ENCODE measurements around the gene DUS1L. TPM values are rescaled to one million over a fixed set of nuclear protein-coding genes. Genes with fewer than 3 reads are reported as not detected.

DUS1L gene
- total RNA-seq, 1 experiment from 2014 or later = 132 TPM

- TF ChIP-seq, protein P1, sequence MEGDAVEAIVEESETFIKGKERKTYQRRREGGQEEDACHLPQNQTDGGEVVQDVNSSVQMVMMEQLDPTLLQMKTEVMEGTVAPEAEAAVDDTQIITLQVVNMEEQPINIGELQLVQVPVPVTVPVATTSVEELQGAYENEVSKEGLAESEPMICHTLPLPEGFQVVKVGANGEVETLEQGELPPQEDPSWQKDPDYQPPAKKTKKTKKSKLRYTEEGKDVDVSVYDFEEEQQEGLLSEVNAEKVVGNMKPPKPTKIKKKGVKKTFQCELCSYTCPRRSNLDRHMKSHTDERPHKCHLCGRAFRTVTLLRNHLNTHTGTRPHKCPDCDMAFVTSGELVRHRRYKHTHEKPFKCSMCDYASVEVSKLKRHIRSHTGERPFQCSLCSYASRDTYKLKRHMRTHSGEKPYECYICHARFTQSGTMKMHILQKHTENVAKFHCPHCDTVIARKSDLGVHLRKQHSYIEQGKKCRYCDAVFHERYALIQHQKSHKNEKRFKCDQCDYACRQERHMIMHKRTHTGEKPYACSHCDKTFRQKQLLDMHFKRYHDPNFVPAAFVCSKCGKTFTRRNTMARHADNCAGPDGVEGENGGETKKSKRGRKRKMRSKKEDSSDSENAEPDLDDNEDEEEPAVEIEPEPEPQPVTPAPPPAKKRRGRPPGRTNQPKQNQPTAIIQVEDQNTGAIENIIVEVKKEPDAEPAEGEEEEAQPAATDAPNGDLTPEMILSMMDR (IDR thresholded peaks at IDR 0.05; ENCODE audit: unreplicated experiment) = no peak
- no peak for DNase-seq
- peaks cover 57% of the 10 kb centered on the region for H3K36me3 Mint-ChIP-seq (ENCODE audit: insufficient read depth, unreplicated experiment)
- intact Hi-C loops (cut with micrococcal nuclease; ENCODE audit: unreplicated experiment) = loop anchor here (5.0 kb wide), 1 partner anchor 46 kb away; no protein-coding TSS in a partner anchor
- peak overlapping the region; percentile 81 for H3K27ac Mint-ChIP-seq (ENCODE audit: unreplicated experiment)
- H3K9me3 Mint-ChIP-seq (ENCODE audit: low read depth, unreplicated experiment) = no peaks in the 10 kb centered on the region
- peaks cover 38% of the 10 kb centered on the region for H3K4me1 Mint-ChIP-seq (ENCODE audit: low read depth, unreplicated experiment)
- peak overlapping the region; percentile 65 for H3K4me3 Mint-ChIP-seq (ENCODE audit: low read depth, unreplicated experiment)
- H3K27me3 Mint-ChIP-seq (ENCODE audit: unreplicated experiment) = no peaks in the 10 kb centered on the region
- BruUV-seq (replicated peaks) = no TSS peak
- CTCF ChIA-PET = interaction anchor here (0.7 to 1.2 kb wide), 2 partner anchors 17 to 47 kb away, joined by 3 to 8 read pairs; no protein-coding TSS in a partner anchor
Observed at GRCh38 chr17:82106688-82107305, 41.2 kb upstream of the DUS1L start.

- TF ChIP-seq, protein P1 (IDR thresholded peaks at IDR 0.05; ENCODE audit: unreplicated experiment) = peak; percentile 25
- intact Hi-C loops (cut with micrococcal nuclease; ENCODE audit: unreplicated experiment) = loop anchor here (5.0 kb wide), 1 partner anchor 46 kb away; no protein-coding TSS in a partner anchor
- peak; percentile 89 for DNase-seq
- no peaks in the 10 kb centered on the region for H3K27me3 Mint-ChIP-seq (ENCODE audit: unreplicated experiment)
- no TSS peak for BruUV-seq (replicated peaks)
- H3K4me3 Mint-ChIP-seq (ENCODE audit: low read depth, unreplicated experiment) = peak overlapping the region; percentile 65
- peaks cover 63% of the 10 kb centered on the region for H3K36me3 Mint-ChIP-seq (ENCODE audit: insufficient read depth, unreplicated experiment)
- H3K27ac Mint-ChIP-seq (ENCODE audit: unreplicated experiment) = peak overlapping the region; percentile 81
- CTCF ChIA-PET = interaction anchor here (0.5 to 1.2 kb wide), 3 partner anchors 18 to 48 kb away, joined by 3 to 8 read pairs (median 3); no protein-coding TSS in a partner anchor
- H3K9me3 Mint-ChIP-seq (ENCODE audit: low read depth, unreplicated experiment) = no peaks in the 10 kb centered on the region
- H3K4me1 Mint-ChIP-seq (ENCODE audit: low read depth, unreplicated experiment) = peaks cover 38% of the 10 kb centered on the region
Observed at GRCh38 chr17:82105882-82106687, 40.5 kb upstream of the DUS1L start.

DNA sequence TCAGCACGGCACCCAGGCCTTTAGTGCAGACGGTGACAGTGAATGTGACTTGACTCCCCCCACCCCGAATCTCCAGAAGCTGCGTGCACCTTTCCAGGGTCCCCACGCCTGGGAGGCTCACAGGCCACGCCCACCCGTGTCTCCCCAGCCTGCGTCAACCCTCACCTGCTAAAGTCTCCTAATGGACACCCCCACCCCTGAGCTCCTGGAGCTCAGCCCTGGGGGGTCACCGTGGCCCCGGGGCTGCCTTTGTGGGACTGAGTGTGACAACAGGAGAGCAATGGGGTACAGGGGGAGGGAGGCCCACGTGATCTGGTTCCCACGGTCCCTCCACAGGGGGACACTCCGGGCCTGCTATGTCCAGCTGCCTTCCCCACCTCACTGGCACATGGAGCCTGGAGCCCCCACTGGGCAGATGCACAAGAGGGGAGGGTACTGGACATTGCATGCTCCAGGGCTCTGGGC lies 39.8 kb upstream of the DUS1L start:
- H3K4me1 Mint-ChIP-seq (ENCODE audit: low read depth, unreplicated experiment) = peaks cover 34% of the 10 kb centered on the region
- DNase-seq = no peak
- peak overlapping the region; percentile 81 for H3K27ac Mint-ChIP-seq (ENCODE audit: unreplicated experiment)
- CTCF ChIA-PET = interaction anchor here (1.2 kb wide), 1 partner anchor 49 kb away, joined by 8 read pairs; no protein-coding TSS in a partner anchor
- TF ChIP-seq, protein P1 (IDR thresholded peaks at IDR 0.05; ENCODE audit: unreplicated experiment) = no peak
- H3K9me3 Mint-ChIP-seq (ENCODE audit: low read depth, unreplicated experiment) = no peaks in the 10 kb centered on the region
- H3K36me3 Mint-ChIP-seq (ENCODE audit: insufficient read depth, unreplicated experiment) = peaks cover 69% of the 10 kb centered on the region
- H3K4me3 Mint-ChIP-seq (ENCODE audit: low read depth, unreplicated experiment) = peak overlapping the region; percentile 65
- no peaks in the 10 kb centered on the region for H3K27me3 Mint-ChIP-seq (ENCODE audit: unreplicated experiment)
- BruUV-seq (replicated peaks) = no TSS peak
- intact Hi-C loops (cut with micrococcal nuclease; ENCODE audit: unreplicated experiment) = loop anchor here (5.0 kb wide), 1 partner anchor 47 kb away; no protein-coding TSS in a partner anchor

DNA sequence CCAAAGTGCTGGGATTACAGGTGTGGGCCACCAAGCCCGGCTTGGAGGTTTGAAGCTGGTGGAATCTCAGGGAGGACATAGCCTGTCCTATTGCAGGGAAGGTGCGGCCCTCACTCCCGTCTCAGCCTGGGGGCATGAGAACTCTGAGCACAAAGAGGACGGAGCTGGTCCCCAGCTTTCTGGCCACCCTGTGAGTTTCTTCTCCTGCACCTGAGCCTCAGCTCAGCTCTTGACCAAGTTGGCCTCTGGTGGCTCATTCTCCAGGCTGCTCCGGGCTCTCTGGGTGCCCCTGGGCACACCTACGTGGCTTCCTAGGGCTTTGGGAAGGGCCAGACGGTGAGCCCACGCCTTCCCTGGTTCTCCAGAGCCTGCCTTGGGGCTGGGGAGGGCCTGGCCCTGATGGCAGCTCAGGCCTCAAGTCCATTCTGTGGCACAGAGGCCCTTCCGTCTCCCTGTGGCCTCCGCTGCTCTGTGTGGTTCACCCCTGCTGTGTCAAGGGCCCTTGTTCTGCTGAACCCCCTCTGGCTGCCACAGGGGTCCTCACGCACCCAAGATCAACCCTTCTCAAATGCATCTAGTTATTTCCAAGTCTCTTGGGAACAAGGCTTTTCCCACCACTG lies 39.3 kb upstream of the DUS1L start:
- CTCF ChIA-PET = no interaction called here

More for the DNA sequence above, 39.3 kb upstream of the DUS1L start:
- no peak for DNase-seq
- H3K36me3 Mint-ChIP-seq (ENCODE audit: insufficient read depth, unreplicated experiment) = peaks cover 72% of the 10 kb centered on the region
- intact Hi-C loops (cut with micrococcal nuclease; ENCODE audit: unreplicated experiment) = loop anchor here (5.0 kb wide), 1 partner anchor 47 kb away; no protein-coding TSS in a partner anchor
- H3K9me3 Mint-ChIP-seq (ENCODE audit: low read depth, unreplicated experiment) = no peaks in the 10 kb centered on the region
- H3K27ac Mint-ChIP-seq (ENCODE audit: unreplicated experiment) = peak overlapping the region; percentile 81
- H3K27me3 Mint-ChIP-seq (ENCODE audit: unreplicated experiment) = no peaks in the 10 kb centered on the region
- H3K4me1 Mint-ChIP-seq (ENCODE audit: low read depth, unreplicated experiment) = peaks cover 31% of the 10 kb centered on the region
- BruUV-seq (replicated peaks) = no TSS peak
- H3K4me3 Mint-ChIP-seq (ENCODE audit: low read depth, unreplicated experiment) = no peak overlapping the region
- TF ChIP-seq, protein P1 (IDR thresholded peaks at IDR 0.05; ENCODE audit: unreplicated experiment) = no peak

Measured in Calu3 (cell line).